SK-N-SH treated with all-trans-retinoic acid at 6 μM for 48 hours (cell line): ENCODE measurements around the gene SPACDR.

Experiments
- ATAC-seq: fragments of 200-7000 bp; cut with Tn5 transposase; 3 replicates; pipeline ENCODE4 v1.9.1; 2020; ENCODE audit warnings: mild to moderate bottlenecking, moderate library complexity
- BACH2 ChIP-seq: fragments of 250-450 bp; sonication (Bioruptor Pico); IDR thresholded peaks from 2 replicates; pipeline ENCODE4 v1.9.0; 2021; ENCODE audit warnings: mild to moderate bottlenecking, borderline replicate concordance
- CSRNP3 ChIP-seq: fragments of 250-450 bp; sonication (Bioruptor Pico); IDR thresholded peaks from 2 replicates; pipeline ENCODE4 v1.5.1; 2021; ENCODE audit warnings: mild to moderate bottlenecking, moderate library complexity
- ESRRG ChIP-seq: fragments of 250-450 bp; sonication (Bioruptor Pico); IDR thresholded peaks from 2 replicates; pipeline ENCODE4 v1.6.1; 2021; ENCODE audit warnings: mild to moderate bottlenecking
- GLIS3 ChIP-seq: fragments of 250-450 bp; sonication (Bioruptor Pico); IDR thresholded peaks from 2 replicates; pipeline ENCODE4 v1.5.0; 2020; ENCODE audit warnings: mild to moderate bottlenecking, moderate library complexity
- ISL1 ChIP-seq: fragments of 250-450 bp; sonication (Bioruptor Pico); IDR thresholded peaks from 2 replicates; pipeline ENCODE4 v2.1.2; 2022; ENCODE audit warnings: mild to moderate bottlenecking, moderate library complexity
- OSR1 ChIP-seq: fragments of 250-450 bp; sonication (Bioruptor Pico); IDR thresholded peaks from 2 replicates; pipeline ENCODE4 v1.8.0; 2022; ENCODE audit warnings: moderate library complexity, mild to moderate bottlenecking, inconsistent platforms
- PPARA ChIP-seq: fragments of 250-450 bp; sonication (Bioruptor Pico); IDR thresholded peaks from 2 replicates; pipeline ENCODE4 v1.5.0; 2020; ENCODE audit warnings: mild to moderate bottlenecking, borderline replicate concordance
- RARB ChIP-seq: fragments of 250-450 bp; sonication (Bioruptor Pico); IDR thresholded peaks from 2 replicates; pipeline ENCODE4 v1.8.0; 2021; ENCODE audit warnings: mild to moderate bottlenecking, moderate library complexity
- SNAI2 ChIP-seq: fragments of 250-450 bp; sonication (Bioruptor Pico); IDR thresholded peaks from 2 replicates; pipeline ENCODE4 v1.5.0; 2020; ENCODE audit warnings: mild to moderate bottlenecking, moderate library complexity
- TCF4 ChIP-seq: fragments of 250-450 bp; sonication (Bioruptor Pico); IDR thresholded peaks from 2 replicates; pipeline ENCODE4 v1.8.0; 2021; ENCODE audit warnings: mild to moderate bottlenecking, moderate library complexity, borderline replicate concordance
- TOX ChIP-seq: fragments of 250-450 bp; sonication (Bioruptor Pico); IDR thresholded peaks from 2 replicates; pipeline ENCODE4 v1.8.0; 2021; ENCODE audit warnings: mild to moderate bottlenecking, moderate library complexity, borderline replicate concordance
- ZC3H10 ChIP-seq: fragments of 250-450 bp; sonication (Bioruptor Pico); IDR thresholded peaks from 2 replicates; pipeline ENCODE4 v1.5.1; 2021; ENCODE audit warnings: mild to moderate bottlenecking, moderate library complexity
- ZFP3 ChIP-seq: fragments of 250-450 bp; sonication (Bioruptor Pico); IDR thresholded peaks from 2 replicates; pipeline ENCODE4 v1.5.0; 2020; ENCODE audit warnings: mild to moderate bottlenecking, moderate library complexity
- ZNF565 ChIP-seq: fragments of 450-650 bp; formaldehyde crosslinking; conservative IDR thresholded peaks from 2 replicates; pipeline ENCODE4 v1.5.0; 2020; ENCODE audit warnings: low read depth, mild to moderate bottlenecking, moderate library complexity
- ZNF70 ChIP-seq: fragments of 450-650 bp; formaldehyde crosslinking; IDR thresholded peaks from 2 replicates; pipeline ENCODE4 v1.5.0; 2020; ENCODE audit warnings: mild to moderate bottlenecking, moderate library complexity
- ZNF8 ChIP-seq: fragments of 450-650 bp; formaldehyde crosslinking; IDR thresholded peaks from 2 replicates; pipeline ENCODE4 v1.5.0; 2020; ENCODE audit warnings: mild to moderate bottlenecking, moderate library complexity
- TF ChIP-seq, protein P1 (sequence below): fragments of 250-450 bp; sonication (Bioruptor Pico); IDR thresholded peaks from 2 replicates; pipeline ENCODE4 v1.8.0; 2020; ENCODE audit warnings: mild to moderate bottlenecking, moderate library complexity, borderline replicate concordance
- TF ChIP-seq, protein P2 (sequence below): fragments of 250-450 bp; sonication (Bioruptor Pico); IDR thresholded peaks from 2 replicates; pipeline ENCODE4 v1.8.0; 2021; ENCODE audit warnings: low read depth, mild to moderate bottlenecking, moderate library complexity, borderline replicate concordance
- TF ChIP-seq, protein P3 (sequence below): fragments of 250-450 bp; sonication (Bioruptor Pico); IDR thresholded peaks from 2 replicates; pipeline ENCODE4 v1.5.1; 2020; ENCODE audit warnings: low read depth, mild to moderate bottlenecking, moderate library complexity
- TF ChIP-seq, protein P4 (sequence below): fragments of 250-450 bp; sonication (Bioruptor Pico); IDR thresholded peaks from 2 replicates; pipeline ENCODE4 v1.5.0; 2020; ENCODE audit warnings: mild to moderate bottlenecking, moderate library complexity

Gene SPACDR

DNA sequence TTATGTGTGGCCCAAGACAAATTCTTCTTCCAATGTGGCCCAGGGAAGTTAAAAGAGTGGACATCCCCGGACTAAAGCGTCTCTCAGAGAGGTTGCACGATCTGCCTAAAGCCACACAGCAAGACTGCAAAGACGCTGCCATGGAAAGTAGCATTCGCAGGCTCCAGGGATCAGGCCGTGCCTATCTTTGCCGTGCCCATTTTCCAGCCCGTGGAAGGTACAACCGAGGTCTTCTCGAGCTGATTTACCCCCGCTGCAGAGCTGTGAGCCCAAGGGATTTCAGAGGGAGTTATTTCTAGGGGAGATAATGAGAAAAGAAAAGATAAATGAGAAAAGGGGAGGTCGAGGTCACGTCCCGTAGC, 18.6 kb upstream of the SPACDR start:
- ATAC-seq: no peak
- TF ChIP-seq BACH2 (CRISPR knock-in tag) (no peak), ZNF565 (no peak), ESRRG (CRISPR knock-in tag) (no peak), ZC3H10 (CRISPR knock-in tag) (no peak), RARB (CRISPR knock-in tag) (no peak), ZFP3 (CRISPR knock-in tag) (no peak), TOX (no peak), ZNF8 (CRISPR knock-in tag) (no peak)
- TF ChIP-seq, protein P1, sequence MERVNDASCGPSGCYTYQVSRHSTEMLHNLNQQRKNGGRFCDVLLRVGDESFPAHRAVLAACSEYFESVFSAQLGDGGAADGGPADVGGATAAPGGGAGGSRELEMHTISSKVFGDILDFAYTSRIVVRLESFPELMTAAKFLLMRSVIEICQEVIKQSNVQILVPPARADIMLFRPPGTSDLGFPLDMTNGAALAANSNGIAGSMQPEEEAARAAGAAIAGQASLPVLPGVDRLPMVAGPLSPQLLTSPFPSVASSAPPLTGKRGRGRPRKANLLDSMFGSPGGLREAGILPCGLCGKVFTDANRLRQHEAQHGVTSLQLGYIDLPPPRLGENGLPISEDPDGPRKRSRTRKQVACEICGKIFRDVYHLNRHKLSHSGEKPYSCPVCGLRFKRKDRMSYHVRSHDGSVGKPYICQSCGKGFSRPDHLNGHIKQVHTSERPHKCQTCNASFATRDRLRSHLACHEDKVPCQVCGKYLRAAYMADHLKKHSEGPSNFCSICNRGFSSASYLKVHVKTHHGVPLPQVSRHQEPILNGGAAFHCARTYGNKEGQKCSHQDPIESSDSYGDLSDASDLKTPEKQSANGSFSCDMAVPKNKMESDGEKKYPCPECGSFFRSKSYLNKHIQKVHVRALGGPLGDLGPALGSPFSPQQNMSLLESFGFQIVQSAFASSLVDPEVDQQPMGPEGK: no peak
- TF ChIP-seq, protein P2, sequence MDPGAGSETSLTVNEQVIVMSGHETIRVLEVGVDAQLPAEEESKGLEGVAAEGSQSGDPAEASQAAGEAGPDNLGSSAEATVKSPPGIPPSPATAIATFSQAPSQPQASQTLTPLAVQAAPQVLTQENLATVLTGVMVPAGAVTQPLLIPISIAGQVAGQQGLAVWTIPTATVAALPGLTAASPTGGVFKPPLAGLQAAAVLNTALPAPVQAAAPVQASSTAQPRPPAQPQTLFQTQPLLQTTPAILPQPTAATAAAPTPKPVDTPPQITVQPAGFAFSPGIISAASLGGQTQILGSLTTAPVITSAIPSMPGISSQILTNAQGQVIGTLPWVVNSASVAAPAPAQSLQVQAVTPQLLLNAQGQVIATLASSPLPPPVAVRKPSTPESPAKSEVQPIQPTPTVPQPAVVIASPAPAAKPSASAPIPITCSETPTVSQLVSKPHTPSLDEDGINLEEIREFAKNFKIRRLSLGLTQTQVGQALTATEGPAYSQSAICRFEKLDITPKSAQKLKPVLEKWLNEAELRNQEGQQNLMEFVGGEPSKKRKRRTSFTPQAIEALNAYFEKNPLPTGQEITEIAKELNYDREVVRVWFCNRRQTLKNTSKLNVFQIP: no peak
- TF ChIP-seq, all 23 proteins: peak for 0

- ATAC-seq: no peak
- TF ChIP-seq RARB (CRISPR knock-in tag): no peak
- no peak for TF ChIP-seq ISL1 (CRISPR knock-in tag)
- TF ChIP-seq CSRNP3 (CRISPR knock-in tag): no peak
- TF ChIP-seq, protein P3, sequence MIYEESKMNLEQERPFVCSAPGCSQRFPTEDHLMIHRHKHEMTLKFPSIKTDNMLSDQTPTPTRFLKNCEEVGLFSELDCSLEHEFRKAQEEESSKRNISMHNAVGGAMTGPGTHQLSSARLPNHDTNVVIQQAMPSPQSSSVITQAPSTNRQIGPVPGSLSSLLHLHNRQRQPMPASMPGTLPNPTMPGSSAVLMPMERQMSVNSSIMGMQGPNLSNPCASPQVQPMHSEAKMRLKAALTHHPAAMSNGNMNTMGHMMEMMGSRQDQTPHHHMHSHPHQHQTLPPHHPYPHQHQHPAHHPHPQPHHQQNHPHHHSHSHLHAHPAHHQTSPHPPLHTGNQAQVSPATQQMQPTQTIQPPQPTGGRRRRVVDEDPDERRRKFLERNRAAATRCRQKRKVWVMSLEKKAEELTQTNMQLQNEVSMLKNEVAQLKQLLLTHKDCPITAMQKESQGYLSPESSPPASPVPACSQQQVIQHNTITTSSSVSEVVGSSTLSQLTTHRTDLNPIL (CRISPR knock-in tag): no peak
- TF ChIP-seq ZNF565: no peak
- no peak for TF ChIP-seq GLIS3 (CRISPR knock-in tag)
- TF ChIP-seq ESRRG (CRISPR knock-in tag): no peak
- TF ChIP-seq TCF4 (CRISPR knock-in tag): no peak
- no peak for TF ChIP-seq ZNF8 (CRISPR knock-in tag)
- no peak for TF ChIP-seq PPARA (CRISPR knock-in tag)
- no peak for TF ChIP-seq OSR1 (CRISPR knock-in tag)
- TF ChIP-seq, protein P1: no peak
- TF ChIP-seq, protein P4, sequence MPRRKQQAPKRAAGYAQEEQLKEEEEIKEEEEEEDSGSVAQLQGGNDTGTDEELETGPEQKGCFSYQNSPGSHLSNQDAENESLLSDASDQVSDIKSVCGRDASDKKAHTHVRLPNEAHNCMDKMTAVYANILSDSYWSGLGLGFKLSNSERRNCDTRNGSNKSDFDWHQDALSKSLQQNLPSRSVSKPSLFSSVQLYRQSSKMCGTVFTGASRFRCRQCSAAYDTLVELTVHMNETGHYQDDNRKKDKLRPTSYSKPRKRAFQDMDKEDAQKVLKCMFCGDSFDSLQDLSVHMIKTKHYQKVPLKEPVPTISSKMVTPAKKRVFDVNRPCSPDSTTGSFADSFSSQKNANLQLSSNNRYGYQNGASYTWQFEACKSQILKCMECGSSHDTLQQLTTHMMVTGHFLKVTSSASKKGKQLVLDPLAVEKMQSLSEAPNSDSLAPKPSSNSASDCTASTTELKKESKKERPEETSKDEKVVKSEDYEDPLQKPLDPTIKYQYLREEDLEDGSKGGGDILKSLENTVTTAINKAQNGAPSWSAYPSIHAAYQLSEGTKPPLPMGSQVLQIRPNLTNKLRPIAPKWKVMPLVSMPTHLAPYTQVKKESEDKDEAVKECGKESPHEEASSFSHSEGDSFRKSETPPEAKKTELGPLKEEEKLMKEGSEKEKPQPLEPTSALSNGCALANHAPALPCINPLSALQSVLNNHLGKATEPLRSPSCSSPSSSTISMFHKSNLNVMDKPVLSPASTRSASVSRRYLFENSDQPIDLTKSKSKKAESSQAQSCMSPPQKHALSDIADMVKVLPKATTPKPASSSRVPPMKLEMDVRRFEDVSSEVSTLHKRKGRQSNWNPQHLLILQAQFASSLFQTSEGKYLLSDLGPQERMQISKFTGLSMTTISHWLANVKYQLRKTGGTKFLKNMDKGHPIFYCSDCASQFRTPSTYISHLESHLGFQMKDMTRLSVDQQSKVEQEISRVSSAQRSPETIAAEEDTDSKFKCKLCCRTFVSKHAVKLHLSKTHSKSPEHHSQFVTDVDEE (CRISPR knock-in tag): no peak
- TF ChIP-seq SNAI2: no peak
- TF ChIP-seq ZNF70: no peak
- TF ChIP-seq, all 23 proteins: peak for 0
Observed at GRCh38 chr7:100481466-100481865, 17.4 kb upstream of the SPACDR start.
